Stimulated activated CD4-positive, alpha-beta T cell treated with anti-CD3 and anti-CD28 coated beads, Interleukin-12 subunit alpha, Interleukin-12 subunit beta, amount 100 ng/mL, for 48 hours (primary cell): ENCODE measurements around the gene PRKCB.

Experiments used
- DNase-seq, 3 donors: peaks; one replicate each; pipeline ENCODE4 v3.0.0-alpha.2; 2020; ENCODE audit warnings: low read depth in 2 of 3, low spot score in 1 of 3

PRKCB gene

DNA sequence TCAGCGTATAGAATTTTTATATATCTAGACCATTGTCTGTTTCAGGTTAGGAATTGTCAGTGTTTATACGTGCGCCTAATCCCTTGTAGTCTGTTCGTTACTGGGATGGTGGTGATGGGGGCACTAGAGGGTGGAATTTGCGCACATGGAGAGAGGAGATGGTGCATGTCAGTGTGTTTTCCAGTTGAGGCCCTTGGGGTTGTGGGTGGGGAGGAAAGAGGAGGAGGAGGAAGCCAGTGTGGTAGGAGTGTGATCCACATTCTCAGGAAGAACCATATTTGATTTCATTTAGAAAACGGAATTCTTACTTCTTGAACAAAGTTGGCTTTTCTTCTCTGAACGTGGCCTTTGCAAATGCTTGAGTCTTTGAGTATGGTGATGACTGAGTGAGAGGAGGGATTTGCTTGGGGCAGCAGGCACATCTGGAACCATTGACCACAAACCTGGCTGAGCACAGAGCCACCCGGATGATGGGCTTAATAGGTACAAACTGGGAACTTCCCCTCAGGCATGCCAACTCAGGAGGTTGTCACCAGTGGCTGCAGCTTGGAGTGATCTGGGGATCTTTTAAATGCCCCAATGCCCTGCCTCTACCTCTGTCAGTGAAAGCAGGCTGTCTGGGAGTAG, 98.9 kb downstream of the PRKCB start:
- no peak for DNase-seq

- no peak for DNase-seq
These were observed 104.3 kb downstream of the PRKCB start for GRCh38 chr16:23940111-23940510.

- no peak for DNase-seq
These were observed 105.2 kb downstream of the PRKCB start for GRCh38 chr16:23941025-23941424.

GRCh38 chr16:23941963-23942564, 106.3 kb downstream of the PRKCB start:
- DNase-seq = no peak

DNA sequence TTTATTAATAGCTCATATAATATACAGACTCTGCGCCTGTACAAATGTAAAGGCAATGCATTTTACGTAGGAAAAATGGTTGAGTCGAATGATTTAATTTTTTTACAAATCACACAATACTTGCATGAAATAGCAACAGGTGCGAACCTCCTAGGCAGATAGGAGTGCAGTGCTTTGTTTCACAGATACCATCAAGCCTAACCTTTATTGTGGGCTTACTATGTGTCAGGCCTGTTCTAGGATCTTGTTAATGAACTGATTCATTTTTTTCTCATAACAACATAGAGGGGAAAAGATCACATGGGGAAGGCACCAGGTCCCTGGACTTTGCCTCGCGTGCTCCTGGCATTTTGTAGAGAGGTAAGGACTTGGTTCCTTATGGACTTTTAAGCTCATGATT, 107.8 kb downstream of the PRKCB start:
- no peak for DNase-seq

DNA sequence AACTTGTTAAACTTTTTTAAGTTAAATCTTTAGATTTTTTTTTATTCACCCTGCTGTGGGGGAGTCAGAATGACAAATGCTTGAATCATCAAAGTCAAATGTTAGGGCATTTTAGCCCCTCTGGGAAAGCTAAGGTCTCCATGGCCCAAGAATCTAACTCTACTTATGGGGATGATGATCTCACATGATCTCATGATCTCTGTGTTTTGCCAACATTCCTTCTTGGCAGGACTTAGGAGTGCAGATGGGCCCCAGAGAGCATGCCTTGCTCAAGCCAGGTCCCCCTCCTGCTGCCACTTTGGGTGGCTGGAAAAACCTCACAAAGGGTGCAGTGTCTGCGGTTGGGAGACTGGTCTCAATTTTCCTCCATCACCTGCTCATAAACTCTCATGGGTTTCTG, 108.6 kb downstream of the PRKCB start:
- DNase-seq = no peak

- no peak for DNase-seq
These were observed 109.5 kb downstream of the PRKCB start for GRCh38 chr16:23945243-23945642.

GRCh38 chr16:23947838-23948237, 112.1 kb downstream of the PRKCB start:
- no peak for DNase-seq

DNA sequence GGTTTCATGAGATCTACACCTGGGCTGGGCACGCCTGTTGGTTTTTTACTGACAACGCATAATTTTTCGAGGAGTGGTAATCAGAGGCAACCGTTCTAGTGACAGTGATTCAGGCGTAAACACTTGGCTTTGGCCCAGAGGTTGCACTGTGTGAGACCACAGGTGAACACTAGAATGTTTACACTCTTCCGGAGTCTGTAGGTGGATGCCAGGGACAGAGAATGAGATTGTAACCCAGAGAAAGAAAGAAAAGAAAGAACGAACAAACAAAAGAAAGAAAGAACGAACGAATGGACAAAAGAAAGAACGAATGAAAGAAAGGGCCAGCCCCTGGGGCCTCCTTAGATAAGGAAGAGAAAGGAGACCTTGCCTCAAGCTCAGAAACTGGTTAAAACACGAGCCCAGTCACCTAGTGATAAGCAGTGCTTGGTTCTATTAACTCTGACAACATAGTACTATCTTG, 113.2 kb downstream of the PRKCB start:
- DNase-seq = no peak

DNA sequence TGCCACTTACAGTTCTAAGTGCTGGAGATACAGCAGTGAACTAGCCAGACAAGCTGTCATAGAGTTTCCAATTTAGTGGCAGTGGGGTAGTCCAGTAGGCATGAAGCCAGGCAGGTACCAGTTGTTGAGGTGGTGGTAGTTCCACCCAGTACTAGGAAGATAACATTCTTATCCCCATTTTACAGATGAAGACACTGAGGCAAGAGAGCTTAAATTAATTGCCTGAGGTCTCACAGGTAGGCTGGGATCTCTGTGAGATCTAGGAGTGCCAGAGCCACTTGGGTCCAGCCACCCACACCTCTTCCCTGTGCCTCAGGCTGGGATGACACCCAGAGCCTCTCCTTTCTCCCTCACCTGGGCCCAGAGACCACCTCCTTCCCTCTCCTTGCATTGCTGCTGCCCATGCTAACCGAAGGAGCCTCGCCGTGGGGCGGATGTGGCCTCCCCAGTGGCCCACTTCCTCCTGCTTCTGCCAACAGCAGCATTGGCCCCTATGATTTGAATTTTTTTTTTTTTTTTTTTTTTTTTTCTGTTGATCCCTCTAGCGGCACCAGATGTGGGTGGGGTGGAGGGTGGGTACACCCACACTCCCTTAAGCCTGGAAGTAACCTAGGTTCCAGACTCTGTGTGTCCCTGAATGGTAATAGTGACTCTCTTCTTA, 114.0 kb downstream of the PRKCB start:
- DNase-seq = peak in 1 of 3 donors; percentile 33

GRCh38 chr16:23950291-23950894, 114.6 kb downstream of the PRKCB start:
- DNase-seq = no peak

- no peak for DNase-seq
These were observed 115.1 kb downstream of the PRKCB start for GRCh38 chr16:23950898-23951297.

DNA sequence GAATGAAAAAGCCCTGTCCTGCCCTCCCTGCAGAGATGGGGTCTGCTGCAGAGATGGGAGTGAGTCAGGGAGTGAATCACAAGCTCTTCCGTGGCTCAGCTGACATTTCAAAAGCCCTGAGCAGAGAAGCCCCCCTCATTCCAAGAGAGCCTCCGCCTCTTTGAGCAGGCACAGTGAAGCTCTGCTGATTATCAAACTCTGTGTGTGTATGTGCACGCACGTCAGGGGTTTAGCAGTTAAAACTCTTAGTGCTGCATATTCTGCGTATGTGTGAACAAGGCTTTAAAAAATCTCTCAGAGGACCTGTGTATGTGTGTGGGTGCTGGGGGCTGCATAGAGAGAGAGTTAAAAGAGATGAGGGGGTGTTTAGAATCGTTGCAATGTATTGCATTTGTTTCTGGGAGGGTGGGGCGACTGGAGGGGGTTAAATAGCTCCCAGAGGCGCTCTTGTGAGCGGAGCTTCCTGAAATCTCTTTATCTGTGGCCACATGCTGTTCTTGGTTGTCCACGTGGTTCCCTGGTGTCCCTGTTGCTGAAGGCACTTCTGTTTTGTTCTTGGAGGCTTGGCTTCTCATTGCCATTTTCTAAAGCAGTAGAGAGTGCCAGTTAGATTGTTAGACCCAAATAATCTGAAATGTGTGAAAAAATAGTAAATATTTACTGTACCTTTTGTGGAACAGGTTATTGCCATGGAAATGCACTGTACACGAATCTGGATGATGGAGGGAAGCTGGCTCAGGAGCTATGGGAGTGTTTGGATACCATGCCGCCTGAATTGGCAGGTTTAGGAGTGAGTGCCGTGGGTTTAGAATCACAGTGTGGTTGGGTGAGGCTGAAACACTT, 116.6 kb downstream of the PRKCB start:
- DNase-seq = no peak

GRCh38 chr16:23952971-23953300, 117.2 kb downstream of the PRKCB start:
- no peak for DNase-seq

DNA sequence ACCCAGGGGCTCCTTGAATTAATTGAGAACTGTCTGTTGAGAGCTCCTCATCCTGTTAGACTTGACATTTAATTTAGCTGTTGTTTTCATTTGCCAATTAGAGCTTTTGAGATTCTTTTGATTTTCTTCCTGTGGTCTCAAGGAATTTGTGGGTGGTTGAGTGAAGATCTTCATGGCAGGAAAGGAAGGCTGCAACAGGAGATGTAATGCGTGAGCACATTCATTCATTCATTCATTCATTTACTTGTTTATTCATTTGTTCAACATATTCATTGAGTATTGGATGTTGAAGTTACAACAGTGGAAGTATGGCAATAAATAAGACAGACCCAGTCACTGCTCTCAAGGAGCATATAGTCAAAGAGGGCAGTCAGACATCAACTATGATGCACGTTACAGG, 117.7 kb downstream of the PRKCB start:
- DNase-seq = no peak

GRCh38 chr16:23955088-23955487, 119.3 kb downstream of the PRKCB start:
- no peak for DNase-seq

DNA sequence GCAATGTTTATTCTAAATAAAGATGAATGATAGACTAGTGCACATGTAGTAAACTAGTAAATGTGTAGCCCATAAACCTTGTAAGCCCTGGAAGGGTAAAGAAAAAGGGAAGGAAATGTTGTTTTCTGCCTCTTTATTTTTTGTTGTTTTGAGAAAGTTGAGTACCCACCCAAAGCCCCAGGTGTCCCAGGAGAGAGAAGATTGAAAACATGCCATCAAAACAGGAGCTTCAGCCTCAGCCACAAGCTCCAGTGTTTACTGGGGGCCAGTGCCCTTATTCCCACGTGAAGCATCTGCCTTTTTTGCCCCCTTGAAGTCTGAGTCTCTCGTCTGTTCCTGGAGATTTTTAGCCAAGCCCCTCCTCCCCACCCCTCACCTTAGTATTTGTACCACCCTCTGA, 121.5 kb downstream of the PRKCB start:
- DNase-seq = no peak

DNA sequence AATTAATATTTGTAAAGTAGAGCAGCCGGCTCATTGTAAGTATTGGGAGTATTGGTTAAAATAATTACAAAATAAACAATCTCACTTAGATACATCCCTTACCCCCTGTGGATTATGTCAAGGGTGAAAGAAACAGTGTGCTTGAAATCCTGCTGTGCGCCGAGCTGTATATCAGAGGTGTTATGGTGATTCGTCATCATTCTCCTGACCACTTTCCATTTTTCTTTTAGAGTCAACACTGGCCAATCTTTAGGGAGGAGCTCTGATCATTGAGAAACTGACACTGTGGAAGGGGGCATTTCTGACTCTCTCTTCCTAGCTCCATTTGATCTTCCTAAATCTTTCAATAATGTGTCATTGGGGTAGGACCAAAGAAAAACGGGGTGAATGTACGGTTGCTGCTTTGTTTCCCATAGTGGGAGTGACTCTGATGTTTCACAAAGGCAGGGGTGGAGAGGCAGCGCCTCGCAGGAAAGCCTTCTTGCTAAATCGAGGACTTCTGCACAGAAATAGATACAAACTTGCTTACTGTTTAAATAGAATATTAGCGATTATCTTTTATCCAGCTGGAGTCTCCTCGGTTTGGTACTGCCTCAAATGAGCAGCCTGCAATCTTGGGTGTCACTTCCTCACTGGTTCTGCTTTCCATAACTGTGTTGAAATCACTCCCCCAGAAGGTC, 123.4 kb downstream of the PRKCB start:
- no peak for DNase-seq

DNA sequence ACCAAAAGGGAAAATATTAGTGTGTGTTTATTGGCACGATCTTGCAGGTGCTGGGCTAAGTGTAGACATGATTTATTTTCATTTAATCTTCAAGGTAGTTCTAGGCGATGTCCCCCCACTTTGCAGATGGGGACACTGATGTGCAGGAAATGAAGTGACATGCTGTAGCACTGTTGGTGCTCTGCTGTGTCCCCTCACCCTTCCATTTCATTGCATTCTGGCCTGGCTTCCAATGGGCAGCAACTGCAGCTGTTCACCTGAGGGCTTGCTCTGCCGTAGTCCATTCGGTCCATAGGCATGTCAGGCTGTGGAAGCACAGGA, 123.9 kb downstream of the PRKCB start:
- DNase-seq = no peak

GRCh38 chr16:23960081-23960885, 124.5 kb downstream of the PRKCB start:
- no peak for DNase-seq
